ENCODE data around the gene RIN1. TPM values are rescaled to one million over a fixed set of nuclear protein-coding genes. Genes with fewer than 3 reads are reported as not detected.

Gene RIN1
- total and polyA plus RNA-seq, 2 of the 13 experiments (the other 11 are each of a cell fraction or from before 2014, with no cell fraction given): 2.4 to 4.1 TPM

GRCh38 chr11:66313321-66314185 is 22.7 kb downstream of the RIN1 start (continued):
- TF ChIP-seq NFATC3 (CRISPR knock-in tag; IDR thresholded peaks at IDR 0.05) (no peak), ZFP62 (CRISPR knock-in tag; IDR thresholded peaks at IDR 0.05) (no peak), SKIL (CRISPR knock-in tag; IDR thresholded peaks at IDR 0.05; ENCODE audit: borderline replicate concordance) (no peak), SAP130 (CRISPR knock-in tag; IDR thresholded peaks at IDR 0.05; ENCODE audit: low read depth) (peak; percentile 56; the same call in 1 of the 2 replicates), PAXIP1 (CRISPR knock-in tag; conservative IDR thresholded peaks at IDR 0.05) (peak; percentile 41), ZNF331 (CRISPR knock-in tag; IDR thresholded peaks at IDR 0.05) (peak; percentile 29; the same call in 1 of the 2 replicates), SMARCC2 (IDR thresholded peaks at IDR 0.05) (no peak), MTF2 (CRISPR knock-in tag; IDR thresholded peaks at IDR 0.05; ENCODE audit: borderline replicate concordance) (no peak), GABPB1 (CRISPR knock-in tag; IDR thresholded peaks at IDR 0.05) (peak; percentile 9; the same call in 1 of the 2 replicates), ZNF383 (CRISPR knock-in tag; IDR thresholded peaks at IDR 0.05; ENCODE audit: borderline replicate concordance) (no peak), IRF2 (CRISPR knock-in tag; IDR thresholded peaks at IDR 0.05) (no peak; the same call in 1 of the 2 replicates), MEIS1 (CRISPR knock-in tag; IDR thresholded peaks at IDR 0.05; ENCODE audit: borderline replicate concordance) (no peak), SP4 (CRISPR knock-in tag; IDR thresholded peaks at IDR 0.05) (no peak), ZNF556 (CRISPR knock-in tag; IDR thresholded peaks at IDR 0.05; ENCODE audit: borderline replicate concordance) (no peak), NFKB2 (CRISPR knock-in tag; IDR thresholded peaks at IDR 0.05; ENCODE audit: borderline replicate concordance) (no peak), ZFP36L1 (CRISPR knock-in tag; IDR thresholded peaks at IDR 0.05) (peak; percentile 35; the same call in 1 of the 2 replicates), LCORL (IDR thresholded peaks at IDR 0.05) (no peak), LCORL (CRISPR knock-in tag; IDR thresholded peaks at IDR 0.05) (peak; percentile 79)
- TF ChIP-seq, protein P1, sequence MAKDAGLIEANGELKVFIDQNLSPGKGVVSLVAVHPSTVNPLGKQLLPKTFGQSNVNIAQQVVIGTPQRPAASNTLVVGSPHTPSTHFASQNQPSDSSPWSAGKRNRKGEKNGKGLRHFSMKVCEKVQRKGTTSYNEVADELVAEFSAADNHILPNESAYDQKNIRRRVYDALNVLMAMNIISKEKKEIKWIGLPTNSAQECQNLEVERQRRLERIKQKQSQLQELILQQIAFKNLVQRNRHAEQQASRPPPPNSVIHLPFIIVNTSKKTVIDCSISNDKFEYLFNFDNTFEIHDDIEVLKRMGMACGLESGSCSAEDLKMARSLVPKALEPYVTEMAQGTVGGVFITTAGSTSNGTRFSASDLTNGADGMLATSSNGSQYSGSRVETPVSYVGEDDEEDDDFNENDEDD (CRISPR knock-in tag; IDR thresholded peaks at IDR 0.05; ENCODE audit: borderline replicate concordance): 0 out of 2 replicates have a peak, but pooled peaks have one; percentile 10
- TF ChIP-seq, protein P2, sequence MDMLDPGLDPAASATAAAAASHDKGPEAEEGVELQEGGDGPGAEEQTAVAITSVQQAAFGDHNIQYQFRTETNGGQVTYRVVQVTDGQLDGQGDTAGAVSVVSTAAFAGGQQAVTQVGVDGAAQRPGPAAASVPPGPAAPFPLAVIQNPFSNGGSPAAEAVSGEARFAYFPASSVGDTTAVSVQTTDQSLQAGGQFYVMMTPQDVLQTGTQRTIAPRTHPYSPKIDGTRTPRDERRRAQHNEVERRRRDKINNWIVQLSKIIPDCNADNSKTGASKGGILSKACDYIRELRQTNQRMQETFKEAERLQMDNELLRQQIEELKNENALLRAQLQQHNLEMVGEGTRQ (IDR thresholded peaks at IDR 0.05; ENCODE audit: low read depth, low read length): no peak
- TF ChIP-seq, protein P2 (CRISPR knock-in tag; IDR thresholded peaks at IDR 0.05; ENCODE audit: borderline replicate concordance): no peak

Measured in HepG2 (cell line).